HG02798 (cell line): ENCODE results near the gene KIF3C.
"Not testable (repeated sequence)": the region's sequence is repeated elsewhere in the genome, so short reads cannot be mapped to it uniquely, and the experiment has no call there.

Experiments used
- ATAC-seq: cut with Tn5 transposase; IDR thresholded peaks from one replicate; pipeline ENCODE4 v1.9.1; 2021; ENCODE audit warnings: mild to moderate bottlenecking; ENCODE audit not compliant: unreplicated experiment, poor library complexity

The KIF3C gene

GRCh38 chr2:25920786-25921415 lies 61.4 kb downstream of the KIF3C start:
- no peak for ATAC-seq

GRCh38 chr2:25920336-25920735 lies 62.0 kb downstream of the KIF3C start:
- ATAC-seq = no peak

- ATAC-seq = no peak
Measured at GRCh38 chr2:25917832-25918231, 64.5 kb downstream of the KIF3C start.

DNA sequence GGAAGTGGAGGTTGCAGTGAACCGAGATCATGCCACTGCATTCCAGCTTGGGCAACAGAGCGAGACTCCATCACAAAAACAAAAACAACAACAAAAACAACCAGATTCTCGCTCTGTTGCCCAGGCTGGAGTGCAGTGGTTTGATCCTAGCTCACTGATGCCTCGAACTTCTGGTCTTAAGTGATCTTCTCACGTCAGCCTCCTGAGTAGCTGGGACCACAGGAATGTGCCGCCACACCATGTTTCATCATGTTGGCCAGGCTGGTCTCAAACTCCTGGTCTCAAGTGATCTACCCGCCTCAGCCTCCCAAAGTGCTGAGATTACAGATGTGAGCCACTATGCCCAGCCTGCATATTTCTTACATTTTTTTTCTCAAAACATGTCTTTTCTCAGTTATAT lies 64.9 kb downstream of the KIF3C start:
- ATAC-seq = not testable (repeated sequence)

- ATAC-seq = not testable (repeated sequence)
Measured at GRCh38 chr2:25915944-25916772, 66.1 kb downstream of the KIF3C start.

DNA sequence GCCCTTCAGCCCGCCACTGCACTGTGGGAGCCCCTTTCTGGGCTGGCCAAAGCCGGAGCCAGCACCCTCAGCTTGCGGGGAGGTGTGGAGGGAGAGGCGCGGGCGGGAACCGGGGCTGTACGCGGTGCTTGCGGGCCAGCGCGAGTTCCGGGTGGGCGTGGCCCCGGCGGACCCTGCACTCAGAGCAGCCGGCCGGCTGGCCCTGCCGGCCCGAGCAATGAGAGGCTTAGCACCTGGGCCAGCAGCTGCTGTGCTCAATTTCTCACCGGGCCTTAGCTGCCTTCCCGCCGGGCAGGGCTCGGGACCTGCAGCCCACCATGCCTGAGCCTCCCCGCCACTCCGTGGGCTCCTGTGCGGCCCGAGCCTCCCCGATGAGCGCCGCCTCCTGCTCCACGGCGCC lies 66.9 kb downstream of the KIF3C start:
- not testable (repeated sequence) for ATAC-seq

DNA sequence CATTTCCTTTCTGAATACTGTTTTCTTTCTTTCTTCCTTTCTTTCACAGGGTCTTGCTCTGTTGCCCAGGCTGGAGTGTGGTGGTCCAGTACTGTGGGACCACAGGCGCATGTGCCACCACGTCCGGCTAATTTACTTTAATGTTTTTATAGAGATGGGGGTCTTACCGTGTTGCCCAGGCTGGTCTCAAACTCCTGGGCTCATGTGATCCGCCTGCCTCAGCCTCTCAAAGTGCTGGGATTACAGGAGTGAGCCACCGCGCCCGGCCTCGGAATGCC lies 68.7 kb downstream of the KIF3C start:
- not testable (repeated sequence) for ATAC-seq

GRCh38 chr2:25912851-25913695 lies 69.2 kb downstream of the KIF3C start:
- ATAC-seq = no peak

DNA sequence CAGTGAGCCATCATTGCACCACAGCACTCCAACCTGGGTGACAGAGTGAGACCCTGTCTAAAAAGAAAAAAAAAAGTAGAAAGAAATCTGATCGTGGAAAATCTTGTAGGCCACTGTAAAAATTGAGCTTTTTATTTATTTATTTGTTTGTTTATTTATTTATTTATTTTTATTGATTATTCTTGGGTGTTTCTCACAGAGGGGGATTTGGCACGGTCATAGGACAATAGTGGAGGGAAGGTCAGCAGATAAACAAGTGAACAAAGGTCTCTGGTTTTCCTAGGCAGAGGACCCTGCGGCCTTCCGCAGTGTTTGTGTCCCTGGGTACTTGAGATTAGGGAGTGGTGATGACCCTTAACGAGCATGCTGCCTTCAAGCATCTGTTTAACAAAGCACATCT lies 72.7 kb downstream of the KIF3C start:
- ATAC-seq = not testable (repeated sequence)

- no peak for ATAC-seq
Measured at GRCh38 chr2:25905126-25905525, 77.2 kb downstream of the KIF3C start.

- ATAC-seq = no peak
Measured at GRCh38 chr2:25903216-25903776, 79.0 kb downstream of the KIF3C start.

GRCh38 chr2:25899404-25899970 lies 82.8 kb downstream of the KIF3C start:
- no peak for ATAC-seq

- ATAC-seq = no peak
Measured at GRCh38 chr2:25897506-25897905, 84.8 kb downstream of the KIF3C start.

DNA sequence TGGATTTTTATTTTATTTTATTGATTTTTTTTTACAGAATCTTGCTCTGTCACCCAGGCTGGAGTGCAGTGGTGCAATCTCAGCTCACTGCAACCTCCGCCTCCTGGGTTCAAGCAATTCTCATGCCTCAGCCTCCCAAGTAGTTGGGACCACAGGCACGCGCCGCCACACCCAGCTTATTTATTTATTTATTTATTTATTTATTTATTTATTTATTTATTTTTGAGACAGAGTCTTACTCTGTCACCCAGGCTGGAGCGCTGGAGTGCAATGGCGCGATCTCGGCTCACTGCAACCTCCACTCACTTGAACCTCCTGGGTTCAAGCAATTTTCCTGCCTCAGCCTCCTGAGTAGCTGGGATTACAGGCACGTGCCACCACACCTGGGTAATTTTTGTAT lies 86.0 kb downstream of the KIF3C start:
- ATAC-seq = not testable (repeated sequence)

DNA sequence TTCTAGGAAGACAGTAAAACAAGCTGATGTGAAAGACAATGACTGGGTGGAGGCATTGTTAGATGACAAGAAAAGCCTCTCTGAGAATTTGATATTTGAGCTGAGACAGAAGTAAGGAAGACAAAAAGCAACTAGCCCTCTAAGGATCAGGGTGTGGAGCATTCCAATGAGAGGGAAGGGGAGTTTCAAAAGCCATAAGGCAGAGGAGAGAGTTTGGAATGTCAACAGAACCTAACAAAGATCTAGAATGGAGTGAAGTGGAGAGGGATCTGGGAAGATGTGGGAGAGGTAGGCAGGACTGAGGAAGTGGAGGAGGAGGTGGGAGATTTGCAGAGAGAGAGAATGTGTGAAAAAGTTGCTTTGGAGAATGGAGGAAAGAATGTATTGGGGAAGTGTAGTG lies 86.7 kb downstream of the KIF3C start:
- ATAC-seq = no peak

- ATAC-seq = no peak
Measured at GRCh38 chr2:25895018-25895417, 87.3 kb downstream of the KIF3C start.

GRCh38 chr2:25894135-25894830 lies 88.0 kb downstream of the KIF3C start:
- ATAC-seq = no peak

- no peak for ATAC-seq
Measured at GRCh38 chr2:25891672-25892071, 90.6 kb downstream of the KIF3C start.

DNA sequence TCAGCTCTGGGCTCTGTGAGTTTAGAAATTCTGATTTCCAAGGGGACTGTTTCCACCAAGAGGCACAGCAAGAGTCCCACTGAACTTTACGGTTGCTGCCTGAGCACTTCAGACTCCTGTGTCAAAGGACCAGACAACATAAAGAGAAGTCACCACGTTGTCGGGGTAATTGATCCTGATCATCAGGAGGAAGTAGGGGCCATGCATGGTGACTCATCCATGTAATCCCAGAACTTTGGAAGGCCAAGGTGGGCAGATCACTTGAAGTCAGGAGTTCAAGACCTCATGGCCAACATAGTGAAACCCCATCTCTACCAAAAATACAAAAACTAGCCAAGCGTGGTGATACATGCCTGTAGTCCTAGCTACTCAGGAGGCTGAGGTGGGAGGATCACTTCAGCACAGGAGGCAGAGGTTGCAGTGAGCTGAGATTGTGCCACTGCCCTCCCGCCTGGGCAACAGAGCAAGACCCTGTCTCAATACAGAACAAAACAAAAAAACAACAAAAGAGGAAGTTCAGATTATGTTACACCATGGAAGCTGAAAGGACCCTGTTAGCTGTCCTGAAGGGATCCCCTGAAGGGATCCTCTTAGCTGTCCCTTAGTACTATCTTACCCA lies 94.6 kb downstream of the KIF3C start:
- ATAC-seq = no peak

- ATAC-seq = no peak
Measured at GRCh38 chr2:25885933-25886332, 96.4 kb downstream of the KIF3C start.
